Activated CD4-positive, alpha-beta T cell treated with anti-CD3 and anti-CD28 coated beads, Interleukin-2, amount 10 ng/mL, durations not matched to agents 24 days and 14 days (primary cell): Measurements from ENCODE around the gene SNCAIP. TPM values are rescaled to one million over a fixed set of nuclear protein-coding genes. Genes with fewer than 3 reads are reported as not detected.

ENCODE experiments used
- DNase-seq: peaks from one replicate; pipeline ENCODE4 v3.0.0; 2022
- H3K27ac Mint-ChIP-seq: one replicate; pipeline ENCODE4 v1.8.0; 2022; ENCODE audit warnings: mild to moderate bottlenecking, mixed read lengths
- H3K27me3 Mint-ChIP-seq: one replicate; pipeline ENCODE4 v1.8.0; 2022; ENCODE audit warnings: mixed read lengths
- H3K36me3 Mint-ChIP-seq: one replicate; pipeline ENCODE4 v1.8.0; 2022; ENCODE audit warnings: low read depth, mild to moderate bottlenecking, mixed read lengths
- H3K4me1 Mint-ChIP-seq: one replicate; pipeline ENCODE4 v1.8.0; 2021; ENCODE audit warnings: mixed read lengths
- H3K4me3 Mint-ChIP-seq: one replicate; pipeline ENCODE4 v1.8.0; 2022; ENCODE audit warnings: mild to moderate bottlenecking, moderate library complexity, mixed read lengths
- H3K9me3 Mint-ChIP-seq: one replicate; pipeline ENCODE4 v1.8.0; 2021; ENCODE audit warnings: mixed read lengths
- intact Hi-C: fragments of 100-400 bp; cut with micrococcal nuclease; formaldehyde crosslinking; loops from one replicate; pipeline ENCODE4 v1.15.1; 2023
- total RNA-seq: library from RNA; stranded (reverse); gene quantifications from 2 replicates; pipeline ENCODE4 v1.2.3, GENCODE V29; 2022

The SNCAIP gene
- total RNA-seq, 1 donor from 2014 or later: not detected

DNA sequence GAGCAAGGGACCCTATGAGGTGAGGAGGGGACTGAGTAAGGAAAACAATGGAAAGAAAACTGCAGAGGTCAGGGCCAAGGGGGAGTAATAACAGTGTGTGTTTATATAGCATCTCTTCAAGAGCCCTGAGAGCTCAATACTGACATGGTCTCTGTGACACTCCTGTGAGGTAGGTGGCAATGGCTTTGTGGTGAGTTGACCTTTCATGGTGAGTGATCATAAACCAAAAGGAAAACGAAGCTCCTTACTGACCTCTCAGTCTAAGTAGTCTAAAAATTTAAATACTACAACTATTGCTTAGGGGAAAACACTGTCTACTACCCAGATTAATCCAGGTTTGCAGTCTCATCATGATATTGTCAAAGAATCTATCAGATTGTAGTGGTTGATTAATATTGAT, 130.9 kb downstream of the SNCAIP start:
- no peak overlapping the region for H3K27ac Mint-ChIP-seq

GRCh38 chr5:122444411-122444810, 132.4 kb downstream of the SNCAIP start:
- Mint-ChIP-seq H3K36me3 (no peaks in the 10 kb centered on the region), H3K9me3 (no peaks in the 10 kb centered on the region), H3K4me1 (no peaks in the 10 kb centered on the region), H3K4me3 (no peak overlapping the region), H3K27ac (no peak overlapping the region), H3K27me3 (no peaks in the 10 kb centered on the region)
- intact Hi-C loops: no loop called here
- no peak for DNase-seq

More for the DNA sequence above, 130.9 kb downstream of the SNCAIP start:
- H3K36me3 Mint-ChIP-seq: no peaks in the 10 kb centered on the region
- H3K9me3 Mint-ChIP-seq: no peaks in the 10 kb centered on the region
- H3K27me3 Mint-ChIP-seq: no peaks in the 10 kb centered on the region
- no peak overlapping the region for H3K4me3 Mint-ChIP-seq
- intact Hi-C loops: no loop called here
- H3K4me1 Mint-ChIP-seq: no peaks in the 10 kb centered on the region
- no peak for DNase-seq

- Mint-ChIP-seq H3K9me3 (no peaks in the 10 kb centered on the region), H3K27me3 (no peaks in the 10 kb centered on the region), H3K4me3 (no peak overlapping the region), H3K4me1 (no peaks in the 10 kb centered on the region), H3K36me3 (no peaks in the 10 kb centered on the region), H3K27ac (no peak overlapping the region)
- intact Hi-C loops: no loop called here
- no peak for DNase-seq
Observed at GRCh38 chr5:122445070-122445469, 133.0 kb downstream of the SNCAIP start.

DNA sequence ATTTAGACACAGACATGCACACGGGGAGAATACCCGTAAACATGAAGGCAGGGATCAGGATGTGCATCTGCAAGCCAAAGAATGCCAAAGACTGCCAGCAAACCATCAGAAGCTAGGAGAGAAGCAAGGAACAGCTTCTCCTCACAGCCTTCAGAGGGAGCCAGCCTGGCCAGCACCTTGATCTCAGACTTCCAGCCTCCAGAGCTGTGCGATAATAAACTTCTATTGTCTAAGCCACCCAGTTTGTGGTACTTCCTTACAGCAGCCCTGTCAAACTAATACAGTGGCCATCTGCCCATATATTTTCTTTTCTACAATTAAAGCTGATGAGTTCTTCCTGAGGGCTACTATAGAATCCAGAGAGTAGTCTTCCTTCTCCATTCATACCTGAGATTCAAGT, 135.0 kb downstream of the SNCAIP start:
- Mint-ChIP-seq H3K36me3 (no peaks in the 10 kb centered on the region), H3K4me1 (no peaks in the 10 kb centered on the region), H3K27ac (no peak overlapping the region), H3K27me3 (no peaks in the 10 kb centered on the region), H3K9me3 (no peaks in the 10 kb centered on the region), H3K4me3 (no peak overlapping the region)
- no peak for DNase-seq
- intact Hi-C loops: no loop called here

- H3K4me1 Mint-ChIP-seq: no peaks in the 10 kb centered on the region
- H3K27ac Mint-ChIP-seq: no peak overlapping the region
- H3K27me3 Mint-ChIP-seq: no peaks in the 10 kb centered on the region
- H3K4me3 Mint-ChIP-seq: no peak overlapping the region
- intact Hi-C loops: no loop called here
- no peaks in the 10 kb centered on the region for H3K36me3 Mint-ChIP-seq
- DNase-seq: no peak
- no peaks in the 10 kb centered on the region for H3K9me3 Mint-ChIP-seq
Observed at GRCh38 chr5:122447879-122448278, 135.8 kb downstream of the SNCAIP start.

- Mint-ChIP-seq H3K9me3 (no peaks in the 10 kb centered on the region), H3K27ac (no peak overlapping the region), H3K4me3 (no peak overlapping the region), H3K4me1 (no peaks in the 10 kb centered on the region), H3K27me3 (no peaks in the 10 kb centered on the region), H3K36me3 (no peaks in the 10 kb centered on the region)
- no peak for DNase-seq
- intact Hi-C loops: no loop called here
Observed at GRCh38 chr5:122454541-122454940, 142.5 kb downstream of the SNCAIP start.

DNA sequence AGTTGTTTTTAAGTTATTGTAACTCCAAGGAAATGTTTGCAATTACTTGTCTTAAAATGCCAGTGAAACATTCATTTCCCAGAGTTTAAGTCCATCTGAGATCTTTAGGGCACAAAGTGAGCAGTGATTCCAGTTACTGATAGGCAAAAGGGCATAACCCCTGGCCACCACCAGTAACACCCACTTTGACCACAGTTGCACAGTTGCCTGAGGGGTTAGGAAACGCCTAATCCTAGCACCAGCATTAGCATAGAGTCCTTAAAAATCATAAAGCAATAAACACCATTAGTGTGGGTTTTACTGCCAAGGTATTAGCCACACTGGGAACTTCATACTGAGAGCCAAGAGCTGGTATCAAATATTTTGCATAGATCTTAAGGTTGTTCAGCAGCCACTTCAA, 143.9 kb downstream of the SNCAIP start:
- no peak overlapping the region for H3K4me3 Mint-ChIP-seq
- H3K27me3 Mint-ChIP-seq: no peaks in the 10 kb centered on the region
- intact Hi-C loops: no loop called here
- no peak overlapping the region for H3K27ac Mint-ChIP-seq
- H3K9me3 Mint-ChIP-seq: no peaks in the 10 kb centered on the region
- H3K4me1 Mint-ChIP-seq: no peaks in the 10 kb centered on the region
- H3K36me3 Mint-ChIP-seq: no peaks in the 10 kb centered on the region
- DNase-seq: no peak

DNA sequence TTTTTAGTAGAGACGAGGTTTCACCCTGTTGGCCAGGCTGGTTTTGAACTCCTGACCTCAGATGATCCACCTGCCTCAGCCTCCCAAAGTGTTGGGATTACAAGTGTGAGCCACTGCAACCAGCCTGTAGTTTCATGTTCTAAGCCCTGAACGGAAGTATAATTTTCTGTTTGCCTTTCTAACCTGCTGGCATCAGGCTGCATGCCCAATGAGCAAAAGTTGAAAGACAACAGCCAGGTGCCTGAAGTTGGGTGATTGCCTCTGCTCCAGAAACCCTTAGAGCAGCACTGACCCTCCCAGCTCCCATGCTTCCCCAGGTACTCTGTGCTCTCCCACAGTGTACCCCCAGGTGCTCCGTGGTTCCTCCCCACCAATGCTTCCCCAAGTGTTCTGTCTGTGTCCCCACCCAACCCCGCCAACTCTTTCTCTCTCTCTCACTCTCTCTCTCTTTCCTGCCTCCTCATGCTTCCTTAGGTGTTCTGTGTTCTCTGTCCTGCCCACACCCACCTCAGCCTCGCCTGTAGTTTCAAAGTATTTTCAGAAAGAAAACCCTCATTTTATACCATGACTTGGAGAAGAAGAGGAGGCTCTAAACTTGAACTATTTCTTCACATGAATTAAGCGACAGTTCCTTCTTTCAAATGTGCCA, 145.3 kb downstream of the SNCAIP start:
- Mint-ChIP-seq H3K9me3 (no peaks in the 10 kb centered on the region), H3K27ac (no peak overlapping the region), H3K36me3 (no peaks in the 10 kb centered on the region), H3K4me1 (no peaks in the 10 kb centered on the region), H3K4me3 (no peak overlapping the region), H3K27me3 (no peaks in the 10 kb centered on the region)
- DNase-seq: no peak
- intact Hi-C loops: no loop called here

GRCh38 chr5:122458278-122458872, 146.3 kb downstream of the SNCAIP start:
- Mint-ChIP-seq H3K27ac (no peak overlapping the region), H3K36me3 (no peaks in the 10 kb centered on the region), H3K4me1 (no peaks in the 10 kb centered on the region), H3K27me3 (no peaks in the 10 kb centered on the region), H3K4me3 (no peak overlapping the region), H3K9me3 (no peaks in the 10 kb centered on the region)
- no peak for DNase-seq
- intact Hi-C loops: no loop called here

- Mint-ChIP-seq H3K4me3 (no peak overlapping the region), H3K27me3 (peaks cover 1% of the 10 kb centered on the region), H3K4me1 (no peaks in the 10 kb centered on the region), H3K27ac (no peak overlapping the region), H3K36me3 (no peaks in the 10 kb centered on the region), H3K9me3 (no peaks in the 10 kb centered on the region)
- DNase-seq: no peak
- intact Hi-C loops: no loop called here
Observed at GRCh38 chr5:122462486-122462885, 150.4 kb downstream of the SNCAIP start.

DNA sequence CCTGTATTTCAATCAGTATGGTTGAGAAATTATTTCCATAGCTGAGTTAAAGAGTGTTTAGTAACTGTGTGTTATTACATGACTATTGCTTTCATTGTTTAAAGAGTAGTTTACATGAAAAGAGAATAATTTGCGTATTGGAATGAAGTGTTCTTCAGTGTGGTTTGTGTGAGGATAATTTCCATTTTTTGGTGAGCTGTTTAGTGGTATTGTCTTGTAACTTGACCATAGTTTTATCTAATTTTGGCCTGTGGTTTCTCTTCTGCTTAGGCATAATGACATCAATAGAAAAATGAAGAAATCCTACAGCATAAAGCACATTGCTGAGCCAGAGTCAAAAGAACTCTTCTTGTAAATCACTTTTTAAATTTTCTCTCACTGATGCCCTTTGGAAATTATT, 151.2 kb downstream of the SNCAIP start:
- Mint-ChIP-seq H3K9me3 (no peaks in the 10 kb centered on the region), H3K27ac (no peak overlapping the region), H3K36me3 (no peaks in the 10 kb centered on the region), H3K27me3 (peaks cover 1% of the 10 kb centered on the region), H3K4me1 (no peaks in the 10 kb centered on the region), H3K4me3 (no peak overlapping the region)
- no peak for DNase-seq
- intact Hi-C loops: no loop called here

- intact Hi-C loops: no loop called here
- H3K27me3 Mint-ChIP-seq: peaks cover 1% of the 10 kb centered on the region
- no peak for DNase-seq
- no peaks in the 10 kb centered on the region for H3K36me3 Mint-ChIP-seq
- no peak overlapping the region for H3K4me3 Mint-ChIP-seq
- H3K9me3 Mint-ChIP-seq: no peaks in the 10 kb centered on the region
- no peaks in the 10 kb centered on the region for H3K4me1 Mint-ChIP-seq
- no peak overlapping the region for H3K27ac Mint-ChIP-seq
Observed at GRCh38 chr5:122464191-122464590, 152.2 kb downstream of the SNCAIP start.

DNA sequence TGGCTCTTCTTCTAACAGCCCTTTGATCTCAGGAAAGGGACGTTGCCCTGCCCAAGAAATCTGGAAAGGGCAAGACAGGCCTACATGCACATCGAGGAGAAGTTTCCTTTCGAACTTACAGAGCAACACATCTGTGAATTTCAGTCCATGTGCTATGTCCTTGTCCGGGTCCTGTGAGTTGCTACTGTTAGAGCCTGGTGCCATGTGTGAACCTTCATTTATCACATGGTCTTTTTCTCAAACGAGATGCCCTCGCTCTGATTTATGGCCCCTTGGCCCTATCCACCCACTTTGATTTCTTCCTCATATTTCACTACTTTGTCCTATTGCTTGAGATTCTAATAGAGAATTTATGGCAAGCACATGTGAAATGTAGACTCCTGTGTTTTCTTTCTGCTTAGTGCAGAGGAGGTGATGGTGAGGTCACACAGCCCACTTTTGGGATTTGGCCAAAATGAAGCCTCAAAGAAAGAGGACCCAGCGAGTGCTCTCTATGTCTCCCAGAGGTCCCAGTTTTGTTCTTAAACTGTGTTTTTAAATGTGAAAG, 153.1 kb downstream of the SNCAIP start:
- H3K9me3 Mint-ChIP-seq: no peaks in the 10 kb centered on the region
- no peaks in the 10 kb centered on the region for H3K4me1 Mint-ChIP-seq
- intact Hi-C loops: no loop called here
- peaks cover 1% of the 10 kb centered on the region for H3K27me3 Mint-ChIP-seq
- no peak overlapping the region for H3K27ac Mint-ChIP-seq
- H3K4me3 Mint-ChIP-seq: no peak overlapping the region
- DNase-seq: no peak
- H3K36me3 Mint-ChIP-seq: no peaks in the 10 kb centered on the region

- Mint-ChIP-seq H3K36me3 (no peaks in the 10 kb centered on the region), H3K27ac (no peak overlapping the region), H3K4me3 (no peak overlapping the region), H3K9me3 (no peaks in the 10 kb centered on the region), H3K4me1 (no peaks in the 10 kb centered on the region), H3K27me3 (peaks cover 1% of the 10 kb centered on the region)
- DNase-seq: no peak
- intact Hi-C loops: no loop called here
Observed at GRCh38 chr5:122465994-122466393, 154.0 kb downstream of the SNCAIP start.
